Middle frontal gyrus (tissue), 1 donor: ENCODE data around the gene CEP55.
A peak's percentile ranks its signal among the peaks of the same experiment; 100 is the strongest.
"Not testable (repeated sequence)": the region's sequence is repeated elsewhere in the genome, so short reads cannot be mapped to it uniquely, and the experiment has no call there.

Source experiments
- DNase-seq: peaks from one replicate; pipeline ENCODE4 v3.0.0-alpha.2; 2015; ENCODE audit warnings: low spot score; ENCODE audit errors: extremely low spot score

CEP55 gene

DNA sequence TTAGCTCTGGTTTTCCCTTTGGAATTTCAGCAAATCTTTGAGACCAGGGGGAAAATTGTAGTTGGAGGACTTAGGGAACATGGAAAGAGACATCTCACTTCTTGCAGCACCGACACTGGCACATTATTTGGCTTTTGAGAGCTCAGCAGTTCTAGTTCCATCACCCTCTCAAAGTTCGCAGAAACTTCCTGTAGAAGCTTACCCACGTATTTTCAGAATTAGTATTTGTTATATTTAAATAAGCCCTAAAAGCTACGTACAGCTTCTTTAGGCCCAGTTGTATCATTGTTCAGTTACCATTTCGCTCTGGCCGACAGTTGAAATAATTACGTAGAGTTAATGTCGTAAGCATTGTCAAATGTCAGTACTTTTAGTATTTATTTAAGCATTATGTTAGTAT, 13.4 kb downstream of the CEP55 start:
- DNase-seq = no peak

- DNase-seq = no peak
Measured at GRCh38 chr10:93512565-93512964, 16.2 kb downstream of the CEP55 start.

- DNase-seq = no peak
Measured at GRCh38 chr10:93513091-93513490, 16.7 kb downstream of the CEP55 start.

DNA sequence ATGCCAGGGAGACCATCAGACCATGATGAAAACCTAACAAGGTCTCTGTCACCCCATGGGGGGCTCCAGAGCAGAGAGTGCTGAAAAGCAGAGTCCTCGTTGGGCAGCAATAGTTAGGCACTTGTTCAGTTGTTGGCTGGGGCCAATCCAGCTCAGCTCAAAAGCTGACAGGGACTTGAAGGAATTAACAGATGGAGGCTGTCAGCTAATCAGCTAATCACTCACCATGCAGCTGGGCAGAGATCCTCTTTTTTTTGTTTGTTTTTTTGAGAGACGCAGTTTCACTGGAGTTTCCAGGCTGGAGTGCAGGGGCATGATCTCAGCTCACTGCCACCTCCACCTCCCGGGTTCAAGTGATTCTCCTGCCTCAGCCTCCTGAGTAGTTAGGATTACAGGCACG, 18.1 kb downstream of the CEP55 start:
- no peak for DNase-seq

GRCh38 chr10:93515071-93516005, 18.9 kb downstream of the CEP55 start:
- peak; percentile 46 for DNase-seq

DNA sequence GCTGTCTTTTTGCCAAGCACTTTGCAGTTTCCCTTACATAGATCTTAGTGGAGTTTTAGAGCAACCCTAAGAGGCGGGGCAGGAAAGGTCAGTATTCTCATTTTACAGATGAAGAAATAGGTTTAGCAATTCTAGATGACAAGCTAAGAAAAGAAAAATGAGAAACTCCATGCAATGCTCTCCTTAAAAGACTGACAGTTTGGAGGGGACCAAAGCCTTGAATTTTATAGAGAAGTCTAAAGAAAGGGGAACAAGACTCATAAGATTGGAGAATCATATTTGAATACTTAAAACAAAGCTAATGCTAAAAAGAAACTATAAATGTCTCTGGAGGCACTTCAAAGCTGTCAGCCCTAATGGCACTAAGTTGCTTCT, 19.6 kb downstream of the CEP55 start:
- DNase-seq = no peak

GRCh38 chr10:93518531-93518930, 22.1 kb downstream of the CEP55 start:
- no peak for DNase-seq

GRCh38 chr10:93535293-93535692, 38.9 kb downstream of the CEP55 start:
- no peak for DNase-seq

DNA sequence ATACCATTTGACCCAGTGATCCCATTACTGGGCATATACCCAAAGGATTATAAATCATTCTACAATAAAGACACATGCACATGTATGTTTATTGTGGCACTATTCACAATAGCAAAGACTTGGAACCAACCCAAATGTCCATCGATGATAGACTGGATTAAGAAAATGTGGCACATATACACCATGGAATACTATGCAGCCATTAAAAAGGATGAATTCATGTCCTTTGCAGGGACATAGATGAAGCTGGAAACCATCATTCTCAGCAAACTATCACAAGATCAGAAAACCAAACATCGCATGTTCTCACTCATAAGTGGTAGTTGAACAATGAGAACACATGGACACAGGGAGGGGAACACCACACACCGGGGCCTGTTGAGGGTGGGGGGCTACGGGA, 44.5 kb downstream of the CEP55 start:
- not testable (repeated sequence) for DNase-seq

GRCh38 chr10:93541402-93542357, 45.3 kb downstream of the CEP55 start:
- no peak for DNase-seq

DNA sequence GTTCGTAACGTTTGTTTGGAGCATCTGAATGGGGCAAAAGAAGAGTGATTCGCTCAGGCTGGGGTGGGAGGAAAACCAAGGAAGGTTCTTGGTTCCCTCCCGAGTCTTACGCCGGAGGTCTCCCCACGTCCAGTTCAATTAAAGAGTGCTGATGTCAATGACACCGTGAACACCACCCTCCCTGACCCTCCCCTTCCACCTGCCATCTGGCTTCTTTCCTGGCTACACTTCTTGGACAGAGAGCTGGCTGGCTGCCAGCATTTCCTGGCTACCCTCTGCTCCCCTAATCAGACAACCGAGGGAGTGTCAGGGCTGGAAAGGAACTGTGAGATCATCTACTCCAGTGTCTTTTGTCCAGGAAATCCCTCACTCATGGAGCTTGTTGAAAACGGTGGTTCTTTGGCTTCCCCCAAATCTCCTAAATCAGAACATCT, 46.0 kb downstream of the CEP55 start:
- DNase-seq = no peak

DNA sequence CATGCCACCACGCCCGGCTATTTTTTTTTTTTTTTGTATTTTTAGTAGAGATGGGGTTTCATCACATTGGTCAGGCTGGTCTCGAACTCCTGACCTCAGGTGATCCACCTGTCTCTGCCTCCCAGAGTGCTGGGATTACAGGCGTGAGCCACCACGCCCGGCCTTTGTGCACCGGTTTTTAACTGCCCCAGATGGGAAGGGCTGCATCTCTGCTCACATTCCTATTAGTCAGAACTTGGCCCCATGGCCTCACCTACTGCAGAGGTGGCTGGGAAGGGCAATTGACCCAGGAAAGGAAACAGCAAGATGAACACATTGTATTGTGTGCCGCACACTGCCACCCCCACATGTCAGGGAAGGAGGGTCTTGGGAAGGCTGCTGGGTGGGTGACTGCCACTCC, 50.6 kb downstream of the CEP55 start:
- DNase-seq = not testable (repeated sequence)

- no peak for DNase-seq
Measured at GRCh38 chr10:93547522-93547921, 51.1 kb downstream of the CEP55 start.

GRCh38 chr10:93548376-93549071, 52.1 kb downstream of the CEP55 start:
- no peak for DNase-seq

DNA sequence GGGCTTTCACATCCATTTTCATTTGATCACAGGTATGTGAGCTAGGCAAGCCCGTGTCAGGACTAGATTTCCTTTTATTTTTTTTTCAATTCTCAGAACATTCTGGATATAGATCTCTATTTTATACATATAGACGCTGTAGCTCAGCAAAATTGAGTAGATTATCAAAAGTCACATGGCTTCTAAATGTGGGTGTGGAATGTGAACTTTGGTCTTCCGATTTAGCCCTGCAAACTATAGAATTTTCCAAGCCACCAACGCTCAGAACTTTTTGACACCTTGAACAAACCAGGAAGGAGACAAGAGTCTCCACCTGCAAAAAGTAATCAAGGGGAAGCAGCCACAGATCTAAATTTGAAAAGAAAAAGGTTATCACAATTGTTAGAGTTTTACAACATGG, 54.2 kb downstream of the CEP55 start:
- no peak for DNase-seq

- DNase-seq = no peak
Measured at GRCh38 chr10:93552780-93553179, 56.4 kb downstream of the CEP55 start.

DNA sequence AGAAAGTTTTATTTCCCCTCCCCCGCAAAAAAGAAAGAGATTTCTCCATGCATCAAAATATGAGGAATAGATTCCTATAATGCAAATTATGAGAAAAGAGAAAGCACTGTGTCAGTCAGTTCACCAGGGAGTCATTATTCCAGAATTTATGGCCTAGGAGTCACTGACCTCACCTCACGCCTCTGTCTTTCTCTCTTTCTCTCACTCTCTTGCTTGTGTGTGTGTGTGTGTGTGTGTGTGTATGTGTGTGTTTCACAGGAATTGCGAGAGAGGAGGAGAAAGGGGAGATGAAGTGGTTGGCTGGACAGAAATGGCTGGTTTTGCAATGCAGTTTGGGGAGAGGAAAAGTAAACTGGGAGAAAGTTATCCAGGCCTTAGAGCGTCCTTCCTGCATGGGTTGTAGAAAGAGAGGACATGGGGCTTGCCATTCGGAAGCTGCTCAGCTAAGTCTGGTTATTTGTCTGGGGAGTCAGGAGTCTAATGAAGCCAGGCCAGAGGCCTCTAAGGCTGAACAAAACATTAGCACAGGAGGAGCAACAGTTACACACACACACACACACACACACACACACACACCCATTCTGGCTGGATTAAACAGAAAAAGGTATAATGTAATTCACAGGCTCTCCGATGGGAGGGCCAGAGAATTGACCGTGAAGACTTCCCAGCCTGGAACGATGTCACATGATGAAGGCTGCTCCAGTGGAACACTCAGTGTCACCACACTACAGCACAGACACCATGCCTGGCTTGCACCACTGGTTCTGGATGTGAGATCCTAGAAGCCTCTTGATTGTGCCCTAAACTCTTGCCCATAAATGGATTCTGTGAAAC, 57.3 kb downstream of the CEP55 start:
- no peak for DNase-seq

- DNase-seq = no peak
Measured at GRCh38 chr10:93554316-93554663, 57.9 kb downstream of the CEP55 start.

DNA sequence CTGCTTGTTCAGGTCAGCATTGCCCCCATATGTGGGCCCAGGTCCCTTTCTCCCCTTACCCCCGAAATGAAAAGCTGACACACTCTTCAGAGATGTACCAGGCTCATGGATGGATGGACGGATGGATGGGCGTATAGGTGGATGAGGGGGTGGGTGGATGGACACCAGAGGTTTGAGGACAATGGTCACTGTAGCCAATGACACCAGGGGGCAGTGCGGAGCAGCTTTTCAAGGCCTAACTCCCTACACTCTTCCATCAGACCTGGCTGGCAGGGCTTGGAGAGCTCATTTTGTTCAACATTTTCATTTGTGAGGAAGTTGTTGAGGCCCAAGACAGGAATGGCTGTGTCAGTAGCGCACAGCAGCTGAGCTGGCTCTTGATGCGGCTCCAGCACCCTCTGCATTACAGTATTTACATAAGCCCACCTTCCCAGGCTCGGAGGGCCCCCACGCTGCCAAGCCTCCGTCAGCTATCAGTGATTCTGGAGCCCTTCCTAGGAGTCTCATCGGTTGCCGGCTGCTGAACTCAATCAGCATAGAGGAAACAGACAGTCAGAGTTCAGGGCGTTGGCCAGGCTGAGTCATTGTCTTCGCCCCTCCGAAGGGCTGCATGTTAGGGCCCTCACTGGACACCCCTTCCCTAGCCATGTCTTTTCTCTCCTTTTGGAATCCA, 58.5 kb downstream of the CEP55 start:
- DNase-seq = no peak

GRCh38 chr10:93559490-93559889, 63.1 kb downstream of the CEP55 start:
- DNase-seq = no peak
